ENCODE results near the gene IL1RAPL1.

Gene IL1RAPL1

DNA sequence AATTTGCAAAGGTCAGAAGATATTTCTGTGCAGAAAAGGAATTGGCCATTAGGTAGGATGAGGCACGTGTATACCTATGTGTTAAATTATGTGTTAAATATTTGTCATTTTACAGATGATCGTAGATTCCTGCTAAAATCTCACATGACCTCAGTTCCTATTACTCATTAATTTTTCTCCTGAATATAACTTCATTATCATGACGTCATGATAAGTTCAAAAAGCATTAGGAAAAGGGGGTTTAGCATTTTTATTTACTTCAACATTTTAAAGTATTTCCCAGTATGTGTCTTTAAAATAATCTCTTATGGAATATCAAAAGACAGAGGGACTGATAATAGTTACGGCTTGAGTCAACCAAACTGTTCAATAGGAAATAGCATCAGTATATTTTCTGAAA, 372.8 kb downstream of the IL1RAPL1 start:
- FAIRE-seq = no peak
- no peak for DNase-seq (ENCODE audit: low spot score)

DNA sequence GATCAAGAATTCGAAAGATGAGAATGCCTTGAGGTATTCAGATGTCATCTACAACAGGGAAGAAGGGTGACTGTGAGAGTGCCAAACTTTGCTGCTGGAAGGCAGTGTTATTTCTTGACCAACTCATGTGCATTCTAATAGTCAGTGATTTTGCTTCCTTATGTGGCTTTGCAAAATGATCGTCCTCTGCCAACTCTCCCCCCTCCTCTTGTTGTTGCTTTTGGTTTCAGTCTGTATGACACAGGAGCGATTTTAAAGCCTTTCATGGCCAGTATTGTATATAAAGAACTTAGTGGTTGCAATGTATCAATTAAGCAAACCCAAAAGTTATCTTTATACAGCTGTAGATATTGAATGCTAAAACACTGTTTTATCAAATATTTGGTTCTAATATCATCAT, 379.1 kb downstream of the IL1RAPL1 start:
- DNase-seq (ENCODE audit: low spot score) = no peak
- no peak for FAIRE-seq

DNA sequence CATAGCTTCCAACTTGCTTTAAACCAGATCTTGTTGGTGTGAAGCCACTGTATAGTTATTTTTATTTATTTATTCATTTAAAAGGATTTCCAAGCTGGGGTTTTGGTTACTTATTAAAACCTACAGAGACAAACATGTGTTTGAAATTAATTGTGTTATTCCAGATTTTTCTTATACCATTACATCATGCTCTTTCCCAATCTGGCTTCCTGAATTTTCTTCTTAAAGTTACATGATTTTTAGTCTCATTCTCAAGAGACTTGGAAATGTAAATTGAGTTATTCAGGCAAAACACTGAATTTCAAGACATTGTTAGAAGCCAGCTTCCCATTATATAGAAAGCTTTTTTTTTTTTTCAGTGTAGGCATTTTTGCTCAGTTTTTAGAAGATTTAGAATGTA, 381.9 kb downstream of the IL1RAPL1 start:
- no peak for DNase-seq (ENCODE audit: low spot score)
- no peak for FAIRE-seq

DNA sequence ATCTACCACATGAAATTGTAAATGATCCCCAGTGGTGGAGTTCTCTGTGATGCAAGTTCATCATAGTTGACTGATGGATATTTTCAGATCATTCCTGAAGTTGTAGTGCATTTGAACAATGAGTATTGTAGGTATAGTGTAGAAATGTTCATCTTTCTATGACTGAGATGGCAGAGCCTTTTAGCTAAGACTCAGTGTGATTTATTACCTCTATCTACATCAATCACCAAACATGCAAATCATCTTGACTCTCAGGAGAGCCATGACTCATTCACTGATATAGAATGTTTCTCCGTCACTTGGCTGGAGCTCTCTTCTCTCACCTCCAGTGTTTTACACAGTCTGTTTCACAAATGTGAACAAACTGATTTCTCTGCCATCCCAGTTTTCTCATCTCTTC, 392.6 kb downstream of the IL1RAPL1 start:
- FAIRE-seq (no peak), DNase-seq (ENCODE audit: low spot score) (no peak)

DNA sequence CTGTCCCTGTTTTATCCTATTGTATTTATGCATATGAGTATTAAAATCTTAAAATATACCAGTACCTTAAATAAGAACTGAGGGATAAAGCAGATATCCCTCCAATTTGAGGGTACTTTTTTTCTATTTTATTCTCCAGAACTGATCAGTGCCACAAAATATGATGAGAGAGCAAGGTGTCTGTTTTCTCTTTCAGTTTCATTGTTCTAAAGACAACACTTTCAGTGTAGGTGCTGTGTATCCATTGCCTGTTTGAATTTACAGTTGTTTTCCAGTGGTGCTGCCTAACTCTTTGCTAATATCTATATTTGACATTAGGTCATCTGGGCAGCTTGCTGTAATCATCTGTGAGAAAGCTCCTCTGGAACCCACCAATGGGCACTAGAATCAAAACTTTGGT, 394.7 kb downstream of the IL1RAPL1 start:
- DNase-seq (ENCODE audit: low spot score) (no peak), FAIRE-seq (no peak)

DNA sequence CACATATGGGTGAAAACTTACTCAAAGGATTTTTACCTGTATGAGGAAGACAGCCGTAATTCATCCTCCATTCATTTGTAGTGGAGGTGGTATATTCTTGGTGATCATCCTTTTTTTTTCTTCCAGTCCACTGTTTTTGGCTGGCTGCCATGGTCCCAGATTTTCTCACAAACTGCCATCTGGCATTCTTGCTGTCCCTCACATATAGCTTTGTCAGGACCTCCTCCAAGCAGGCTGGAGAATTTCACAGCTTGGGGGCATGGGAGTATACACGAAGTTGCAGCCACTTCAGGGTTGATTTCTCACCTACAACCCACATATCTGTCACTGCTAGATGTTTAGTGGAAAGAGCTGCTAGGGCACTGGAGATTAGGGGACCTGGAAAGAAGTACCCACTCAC, 401.0 kb downstream of the IL1RAPL1 start:
- FAIRE-seq (no peak), DNase-seq (ENCODE audit: low spot score) (no peak)

DNA sequence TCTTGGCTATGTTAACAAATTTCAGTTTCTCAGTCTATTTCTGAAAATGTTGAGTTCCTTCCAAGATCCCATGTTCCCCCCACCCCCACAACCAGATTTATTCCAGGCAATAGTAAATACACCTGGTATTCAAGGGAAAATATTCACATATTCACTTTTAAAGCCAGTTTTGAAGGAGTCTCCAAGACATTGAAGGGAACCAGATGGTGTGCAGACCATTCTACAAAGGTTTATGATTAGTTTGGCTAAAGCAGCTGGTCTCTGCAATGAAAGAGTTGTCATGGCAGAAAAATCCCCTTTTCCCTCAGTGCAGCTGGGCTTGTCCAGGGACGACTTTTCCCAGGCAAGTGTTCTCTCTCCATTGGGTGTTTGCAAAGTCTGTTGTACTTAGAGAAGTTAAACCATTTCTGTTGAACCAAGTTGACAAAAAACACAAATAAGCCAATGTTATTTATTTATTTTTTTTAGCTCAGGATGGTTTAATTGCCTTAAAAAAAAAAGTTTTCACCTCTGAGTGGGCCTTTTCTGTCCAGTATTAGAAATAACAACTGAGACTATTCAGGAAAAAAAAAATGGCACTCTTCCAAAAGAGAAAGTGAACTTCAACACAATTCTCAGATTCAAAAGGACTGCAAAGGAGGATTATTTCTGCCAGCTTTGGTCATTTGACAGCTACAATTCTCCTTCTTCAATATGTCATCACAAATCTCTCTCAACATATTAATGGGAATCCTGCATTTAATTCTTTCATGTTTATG, 410.6 kb downstream of the IL1RAPL1 start:
- FAIRE-seq (no peak), DNase-seq (ENCODE audit: low spot score) (no peak)

DNA sequence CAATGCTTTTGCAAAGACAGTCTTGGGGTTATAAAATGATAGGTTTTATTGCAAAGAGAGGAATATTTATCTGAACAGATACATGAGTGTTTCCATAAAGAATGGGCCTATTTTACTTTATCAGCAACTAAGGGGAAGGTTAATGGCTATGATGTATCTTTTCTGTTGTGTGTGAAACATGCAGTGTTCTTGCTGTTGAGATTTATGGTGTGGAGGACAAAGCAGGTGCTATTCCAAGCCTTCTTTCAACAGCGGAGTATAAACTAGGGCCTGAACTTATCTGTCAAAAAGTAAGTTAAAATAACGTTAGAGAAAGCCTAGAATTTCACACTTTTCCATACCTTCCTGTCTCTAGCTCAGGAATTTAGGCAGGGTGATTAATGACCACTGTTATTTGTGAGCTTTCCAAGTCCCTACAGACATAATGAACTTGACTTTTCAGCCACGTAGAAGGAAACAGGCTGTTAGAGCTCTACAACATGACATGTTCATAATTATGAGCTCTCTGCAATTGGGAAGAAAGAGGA, 411.4 kb downstream of the IL1RAPL1 start:
- DNase-seq (ENCODE audit: low spot score) (no peak), FAIRE-seq (no peak)

DNA sequence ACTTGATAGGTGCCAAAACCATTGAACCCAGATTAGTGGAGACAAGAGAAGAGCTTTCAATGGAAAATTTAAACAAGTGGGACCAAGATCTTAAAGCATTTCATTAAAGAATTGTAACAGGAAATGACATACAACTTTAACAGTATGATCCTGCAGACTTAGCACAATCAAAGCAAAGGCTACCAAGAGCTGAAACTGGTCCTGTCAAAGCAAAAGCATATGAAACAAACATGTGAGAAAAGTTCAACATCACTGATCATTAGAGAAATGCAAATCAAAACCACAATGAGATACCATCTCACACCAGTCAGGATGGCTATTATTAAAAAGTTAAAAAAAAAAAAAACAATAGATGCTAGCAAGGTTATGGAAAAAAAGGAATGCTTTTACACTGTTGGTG, 425.6 kb downstream of the IL1RAPL1 start:
- FAIRE-seq (no peak), DNase-seq (ENCODE audit: low spot score) (no peak)

DNA sequence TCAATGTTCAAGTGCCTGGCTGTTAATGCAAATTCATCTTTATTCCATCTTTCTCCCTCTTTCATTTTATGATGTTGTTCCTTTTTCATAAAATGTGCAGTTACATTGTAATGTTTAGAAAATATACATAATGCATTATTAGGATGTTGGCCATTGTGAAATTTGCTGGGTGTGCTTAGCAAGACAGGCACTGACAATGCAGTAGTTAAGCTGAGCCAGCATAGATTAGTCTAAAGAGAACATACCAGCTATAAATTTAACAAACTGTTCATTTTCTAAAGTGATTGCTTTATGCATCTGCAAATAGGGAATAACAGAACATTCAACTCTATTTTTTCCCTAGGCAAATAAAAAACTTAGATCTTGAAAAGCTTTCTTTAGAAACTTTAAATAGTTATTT, 436.0 kb downstream of the IL1RAPL1 start:
- DNase-seq (ENCODE audit: low spot score) = no peak
- FAIRE-seq = no peak

DNA sequence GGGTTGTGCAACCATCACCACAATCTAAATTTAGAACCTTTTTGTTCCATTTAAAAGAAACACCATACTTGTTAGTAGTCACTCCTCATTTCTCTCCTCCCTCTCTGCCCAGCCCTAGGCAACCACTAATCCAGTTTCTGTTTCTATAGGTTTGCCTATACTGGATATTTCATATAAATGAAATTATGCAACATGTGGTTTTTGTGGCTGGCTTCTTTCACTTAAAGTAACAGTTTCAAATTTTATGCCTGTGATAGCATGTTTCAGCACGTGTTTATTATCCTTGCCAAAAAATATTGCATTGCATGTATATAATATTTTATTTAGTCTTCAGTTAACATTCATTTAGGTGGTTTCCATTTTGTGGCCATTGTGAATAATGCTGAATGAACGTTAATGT, 437.6 kb downstream of the IL1RAPL1 start:
- FAIRE-seq (no peak), DNase-seq (ENCODE audit: low spot score) (no peak)

DNA sequence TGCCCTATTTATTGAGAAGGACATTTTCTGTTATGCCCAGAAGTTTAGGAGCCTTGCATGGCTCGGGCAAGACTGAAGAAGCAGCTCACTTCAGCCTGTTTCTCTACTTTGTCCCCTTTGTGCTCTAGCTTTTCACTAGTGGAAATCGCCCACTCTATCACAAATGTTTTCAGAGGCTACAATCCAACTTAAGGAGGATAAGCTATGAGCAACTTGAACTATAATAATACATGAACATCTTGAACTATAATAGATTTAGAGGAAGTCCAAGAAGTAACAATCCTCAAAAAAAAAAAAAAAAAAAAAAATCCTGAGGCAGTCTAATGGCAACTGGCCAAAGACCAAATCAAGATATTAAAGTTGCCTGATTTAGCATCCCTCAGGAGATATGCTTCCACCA, 452.3 kb downstream of the IL1RAPL1 start:
- FAIRE-seq = no peak

DNA sequence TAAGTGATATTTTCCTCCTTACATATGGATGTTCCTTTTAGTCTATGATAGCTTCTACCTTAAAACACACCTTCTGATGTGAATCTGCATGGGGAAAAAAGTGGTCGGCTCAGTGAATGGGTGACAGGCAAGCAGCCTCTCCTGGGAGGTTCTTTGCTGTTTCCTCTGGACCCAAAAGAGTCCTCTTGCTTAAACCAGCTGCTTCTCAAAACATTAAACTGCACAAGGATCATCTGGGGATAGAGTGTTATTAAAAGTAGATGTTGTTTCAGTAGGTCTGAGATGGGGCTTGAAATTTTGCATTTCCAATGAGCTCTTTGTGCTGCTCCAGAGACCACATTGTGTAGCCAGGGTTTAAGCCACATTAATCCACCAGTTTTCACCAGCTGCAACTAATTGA, 452.9 kb downstream of the IL1RAPL1 start:
- no peak for DNase-seq (ENCODE audit: low spot score)

More for the DNA sequence above, 452.3 kb downstream of the IL1RAPL1 start:
- no peak for DNase-seq (ENCODE audit: low spot score)

DNA sequence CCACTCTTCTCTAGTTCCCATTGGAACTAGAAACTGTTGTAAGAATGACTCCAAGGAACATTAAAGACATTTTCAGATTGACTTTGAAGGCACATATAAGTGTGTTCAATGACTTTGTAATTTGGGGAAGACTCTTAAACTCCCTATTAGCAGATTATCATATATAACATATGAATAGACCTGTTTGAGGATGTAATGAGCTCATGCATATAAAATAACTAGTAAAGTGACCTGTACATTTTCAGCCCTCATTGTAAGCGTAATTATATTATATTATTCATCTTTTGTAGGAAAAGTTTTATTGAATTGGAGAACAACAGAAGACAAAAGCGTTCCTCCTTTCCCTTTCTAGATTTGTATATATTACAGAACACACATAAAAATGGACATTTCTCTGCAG, 455.1 kb downstream of the IL1RAPL1 start:
- no peak for DNase-seq (ENCODE audit: low spot score)
- FAIRE-seq = no peak

More for the DNA sequence above, 452.9 kb downstream of the IL1RAPL1 start:
- no peak for FAIRE-seq

DNA sequence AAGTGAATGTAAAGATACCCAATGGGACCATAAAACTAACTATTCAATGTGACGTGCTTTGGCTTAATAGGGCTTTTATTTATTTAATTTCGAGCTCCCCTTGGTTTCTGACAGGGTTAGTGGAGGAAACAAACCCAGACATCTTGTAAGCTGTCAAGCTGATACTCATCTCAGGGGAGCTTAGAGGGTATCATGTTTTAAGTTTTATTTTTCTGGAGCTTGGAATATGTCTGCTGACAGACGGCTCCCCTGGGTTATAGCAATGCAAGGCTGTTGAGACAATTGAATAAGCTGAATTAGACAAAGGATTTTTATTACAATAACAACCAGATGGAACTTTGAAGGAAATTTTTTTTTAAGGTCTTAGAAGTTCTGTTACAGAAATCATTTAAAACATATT, 456.5 kb downstream of the IL1RAPL1 start:
- no peak for DNase-seq (ENCODE audit: low spot score)
- FAIRE-seq = no peak

DNA sequence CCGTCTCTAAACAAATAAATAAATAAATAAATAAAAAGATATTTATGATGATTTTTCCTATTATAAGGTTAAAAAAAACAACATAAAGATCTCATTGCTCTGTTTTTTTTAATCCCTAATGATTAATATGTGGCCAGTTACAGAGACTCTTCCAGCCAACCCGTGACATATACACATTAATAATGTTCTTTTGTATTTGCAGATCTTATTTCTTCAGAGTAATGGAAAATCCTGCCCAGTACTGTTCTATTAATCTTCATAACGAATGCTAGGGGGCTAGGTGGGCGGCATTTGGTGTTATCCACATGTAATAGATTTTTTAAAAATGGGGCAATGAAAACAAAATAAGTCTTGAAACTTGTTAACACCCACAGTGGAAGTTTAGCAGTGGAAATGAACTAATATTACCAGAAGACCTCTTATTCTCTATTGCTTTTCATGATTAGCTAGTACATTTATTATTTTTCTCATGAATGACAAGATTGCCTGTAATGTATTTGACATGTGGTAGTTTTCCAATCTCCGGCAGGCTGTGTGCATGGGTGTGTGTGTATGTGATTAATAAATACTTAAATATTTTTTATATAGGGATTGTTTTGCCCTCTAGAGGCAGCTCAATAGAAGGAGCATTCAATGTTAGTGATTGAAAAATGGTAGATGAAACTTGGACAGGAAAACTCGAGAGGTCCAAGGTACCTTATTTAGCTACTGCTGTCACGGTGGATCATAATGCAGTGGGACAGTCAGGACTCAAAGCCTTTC, 457.4 kb downstream of the IL1RAPL1 start:
- FAIRE-seq = no peak
- DNase-seq (ENCODE audit: low spot score) = no peak

DNA sequence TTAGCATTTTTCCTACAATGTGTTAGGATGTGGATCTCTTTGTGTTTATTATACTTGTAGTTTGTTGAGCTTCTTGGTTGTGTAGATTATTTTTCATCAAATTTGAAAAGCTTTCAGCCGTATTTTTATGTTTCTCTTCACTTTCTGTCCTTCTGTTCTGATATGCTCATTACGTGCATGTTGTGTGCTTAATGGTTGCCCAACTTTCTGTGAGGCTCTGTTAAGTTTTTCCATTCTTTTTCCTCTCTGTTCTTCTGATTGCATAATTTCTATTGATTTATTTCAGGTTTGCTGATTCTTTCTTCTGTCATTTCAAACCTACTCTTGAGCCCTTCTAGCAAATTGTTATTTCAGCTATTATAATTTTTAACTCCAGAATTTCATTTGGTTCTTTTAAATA, 478.2 kb downstream of the IL1RAPL1 start:
- DNase-seq (ENCODE audit: low spot score) = no peak
- no peak for FAIRE-seq

DNA sequence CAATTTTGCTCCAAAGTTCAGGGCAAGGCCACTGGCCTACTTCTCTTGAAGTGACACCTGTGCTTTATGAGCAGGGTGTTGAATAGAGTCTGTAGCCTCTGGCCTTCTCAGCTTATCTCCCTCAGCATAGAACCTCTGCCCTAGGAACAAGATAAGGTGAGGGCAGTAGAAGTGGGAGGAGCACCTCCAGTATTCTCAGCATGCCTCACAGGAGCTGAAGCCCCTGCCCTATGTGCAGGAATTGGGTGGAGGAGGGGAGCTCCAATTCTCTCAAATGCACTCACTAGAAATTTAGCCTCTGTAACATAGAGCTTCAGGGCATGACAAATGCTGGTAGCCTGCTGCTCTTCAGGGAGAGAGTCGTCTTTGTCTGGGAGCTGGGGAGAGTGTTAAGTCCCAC, 479.3 kb downstream of the IL1RAPL1 start:
- FAIRE-seq (no peak), DNase-seq (ENCODE audit: low spot score) (no peak)

DNA sequence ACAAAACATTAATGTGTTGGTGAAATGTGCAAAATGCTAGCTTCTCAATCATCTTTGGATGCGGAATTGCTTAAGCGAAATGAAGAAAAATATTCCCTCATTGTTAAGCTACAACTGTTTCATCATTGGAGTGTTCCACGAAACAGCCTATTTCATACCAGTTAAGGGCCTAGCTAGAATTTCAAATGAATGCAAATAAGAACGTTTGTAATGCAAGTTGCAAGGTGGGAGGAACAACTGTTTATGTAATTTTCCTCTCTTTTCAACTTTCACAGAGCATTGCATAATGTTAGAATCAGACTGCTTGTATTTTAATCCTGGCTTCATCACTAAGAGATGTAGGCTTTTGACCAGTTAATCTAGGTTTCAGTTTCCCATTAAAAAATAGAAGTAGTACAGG, 480.1 kb downstream of the IL1RAPL1 start:
- FAIRE-seq (no peak), DNase-seq (ENCODE audit: low spot score) (no peak)

DNA sequence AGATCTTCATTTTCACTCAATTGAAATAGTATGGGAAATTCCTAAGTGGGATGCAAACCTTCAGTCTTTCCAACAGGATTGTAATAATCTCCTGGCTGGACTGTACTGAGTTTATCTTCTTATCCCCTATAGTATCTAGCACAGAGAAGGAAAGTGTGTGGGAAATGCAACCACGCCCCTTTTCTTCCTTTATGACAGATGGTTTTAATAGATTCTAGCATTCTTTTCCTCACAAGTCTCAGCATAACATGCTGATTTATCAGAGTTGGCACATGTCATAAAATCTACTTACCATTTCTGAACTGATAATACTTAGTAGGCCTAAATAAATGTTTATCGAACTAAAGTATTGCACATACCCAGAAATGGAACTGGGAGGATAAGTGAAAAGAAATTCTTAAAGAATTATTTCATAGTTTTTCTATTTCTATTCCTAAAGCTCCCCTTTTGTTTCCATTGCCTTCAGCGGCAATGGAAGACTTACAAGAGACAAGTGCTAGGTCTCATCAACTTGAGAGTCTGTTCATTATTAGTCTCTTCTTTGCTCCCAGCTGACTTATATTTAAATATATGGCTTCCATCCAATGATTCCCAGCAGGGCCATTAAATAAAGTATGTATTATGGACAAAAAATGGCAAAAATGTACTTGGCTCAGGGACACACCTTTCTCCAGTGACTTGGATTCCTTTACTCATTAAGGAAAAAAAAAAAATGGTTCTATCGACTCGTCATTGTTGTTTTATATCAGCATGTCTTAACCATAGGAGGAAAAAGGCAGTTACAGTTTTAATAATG, 484.5 kb downstream of the IL1RAPL1 start:
- no peak for FAIRE-seq
- no peak for DNase-seq (ENCODE audit: low spot score)

DNA sequence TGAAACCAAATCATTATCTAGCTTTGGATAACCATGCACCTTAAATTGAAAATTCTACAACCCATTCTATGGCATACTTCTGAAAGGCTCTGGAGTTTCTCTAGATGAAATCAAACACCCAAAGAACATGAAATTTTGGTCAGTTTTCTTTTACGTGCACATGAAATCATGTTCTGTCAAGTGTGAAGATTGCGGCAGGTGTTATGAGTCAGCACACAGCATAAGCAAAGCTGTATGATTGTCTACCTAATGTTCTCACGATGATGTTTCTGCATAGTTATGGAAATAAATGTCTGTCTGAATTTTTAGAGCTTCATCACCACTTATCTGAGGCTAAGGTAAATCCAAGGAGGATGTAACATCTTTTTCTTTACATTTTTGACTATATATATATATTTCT, 495.3 kb downstream of the IL1RAPL1 start:
- FAIRE-seq (no peak), DNase-seq (ENCODE audit: low spot score) (no peak)

DNA sequence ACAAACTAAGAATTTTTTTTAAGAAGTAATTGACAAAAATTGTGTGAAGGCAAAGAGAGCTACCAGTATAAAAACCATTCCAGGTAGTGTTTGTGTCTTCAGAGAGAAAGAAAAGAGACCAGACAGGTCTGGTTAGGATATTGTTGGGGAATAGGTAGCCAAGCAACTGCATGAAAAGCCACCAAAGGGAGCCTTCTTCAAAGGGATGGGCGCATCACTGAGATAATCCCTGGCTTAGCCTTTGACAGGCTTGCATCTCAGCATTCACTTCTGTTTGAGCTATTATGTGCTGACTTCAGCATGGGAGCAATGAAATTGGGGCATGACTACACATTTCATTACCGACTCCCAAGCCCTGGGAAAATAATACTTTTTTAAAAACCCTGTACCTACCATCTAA, 496.6 kb downstream of the IL1RAPL1 start:
- no peak for FAIRE-seq
- DNase-seq (ENCODE audit: low spot score) = no peak
